Sigmoid colon (tissue), 4 donors: ENCODE results near the gene GPHA2.

Experiments
- EP300 ChIP-seq, 4 donors: sonication (generic); formaldehyde crosslinking; IDR thresholded peaks; one replicate each; pipeline ENCODE4 v1.6.1; 2017; ENCODE audit warnings: antibody characterized with exemption in 4 of 4
- TF ChIP-seq, protein P1 (sequence below), 4 experiments: fragments of 450-650 bp in 3 of 4; fragments of 200-600 bp in 1 of 4; IDR thresholded peaks; one replicate each; pipeline ENCODE4 v1.5.1; 2016 to 2019; ENCODE audit warnings: antibody characterized with exemption in 4 of 4, mild to moderate bottlenecking in 3 of 4, moderate library complexity in 2 of 4

DNA sequence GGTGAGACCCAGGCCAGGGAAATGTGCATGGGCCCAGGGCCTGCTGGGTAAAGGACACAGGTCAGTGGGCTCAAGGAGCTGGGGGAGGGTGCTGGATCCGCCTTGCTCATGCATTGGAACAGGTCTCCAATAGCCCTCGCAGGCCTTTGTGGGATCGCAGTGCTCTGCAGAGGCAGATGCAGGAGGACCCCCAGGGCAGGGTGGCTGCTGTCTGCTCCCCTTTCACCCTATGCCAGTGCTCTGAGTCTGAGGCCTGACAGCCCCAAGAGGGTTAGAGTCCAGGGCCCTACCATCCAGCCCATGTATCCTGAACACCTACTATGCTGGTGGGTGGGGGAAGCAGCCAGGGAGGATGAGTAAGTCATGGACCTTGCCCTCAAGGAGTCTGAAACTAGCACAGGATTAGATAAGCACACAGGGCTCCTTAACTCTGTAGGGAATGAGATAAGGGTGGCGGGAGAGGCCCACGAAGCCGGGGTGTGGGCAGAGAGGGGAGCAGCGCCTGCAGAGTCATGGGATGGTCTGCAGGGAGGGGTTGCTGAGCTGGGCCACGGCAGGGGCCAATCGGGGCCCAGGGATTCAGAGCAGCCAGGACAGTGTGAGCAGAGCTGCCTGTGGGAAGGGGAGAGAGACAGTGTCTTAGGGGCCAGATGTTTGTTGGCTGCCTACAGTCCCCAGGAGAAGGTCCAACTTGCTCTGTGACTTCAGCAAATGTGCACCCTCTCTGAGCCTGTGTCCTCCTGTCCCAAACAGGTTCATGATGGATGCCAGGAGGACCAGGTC lies 46.8 kb downstream of the GPHA2 start:
- TF ChIP-seq, protein P1, sequence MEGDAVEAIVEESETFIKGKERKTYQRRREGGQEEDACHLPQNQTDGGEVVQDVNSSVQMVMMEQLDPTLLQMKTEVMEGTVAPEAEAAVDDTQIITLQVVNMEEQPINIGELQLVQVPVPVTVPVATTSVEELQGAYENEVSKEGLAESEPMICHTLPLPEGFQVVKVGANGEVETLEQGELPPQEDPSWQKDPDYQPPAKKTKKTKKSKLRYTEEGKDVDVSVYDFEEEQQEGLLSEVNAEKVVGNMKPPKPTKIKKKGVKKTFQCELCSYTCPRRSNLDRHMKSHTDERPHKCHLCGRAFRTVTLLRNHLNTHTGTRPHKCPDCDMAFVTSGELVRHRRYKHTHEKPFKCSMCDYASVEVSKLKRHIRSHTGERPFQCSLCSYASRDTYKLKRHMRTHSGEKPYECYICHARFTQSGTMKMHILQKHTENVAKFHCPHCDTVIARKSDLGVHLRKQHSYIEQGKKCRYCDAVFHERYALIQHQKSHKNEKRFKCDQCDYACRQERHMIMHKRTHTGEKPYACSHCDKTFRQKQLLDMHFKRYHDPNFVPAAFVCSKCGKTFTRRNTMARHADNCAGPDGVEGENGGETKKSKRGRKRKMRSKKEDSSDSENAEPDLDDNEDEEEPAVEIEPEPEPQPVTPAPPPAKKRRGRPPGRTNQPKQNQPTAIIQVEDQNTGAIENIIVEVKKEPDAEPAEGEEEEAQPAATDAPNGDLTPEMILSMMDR (IDR thresholded peaks at IDR 0.05): no peak
- TF ChIP-seq EP300 (IDR thresholded peaks at IDR 0.05): no peak
